NCI-H2107 (cell line): Measurements from ENCODE around the gene SP3.

ENCODE experiments used
- DNase-seq: peaks from one replicate; lab custom pipeline; 2025; lab: John Stamatoyannopoulos, UW

Gene SP3

DNA sequence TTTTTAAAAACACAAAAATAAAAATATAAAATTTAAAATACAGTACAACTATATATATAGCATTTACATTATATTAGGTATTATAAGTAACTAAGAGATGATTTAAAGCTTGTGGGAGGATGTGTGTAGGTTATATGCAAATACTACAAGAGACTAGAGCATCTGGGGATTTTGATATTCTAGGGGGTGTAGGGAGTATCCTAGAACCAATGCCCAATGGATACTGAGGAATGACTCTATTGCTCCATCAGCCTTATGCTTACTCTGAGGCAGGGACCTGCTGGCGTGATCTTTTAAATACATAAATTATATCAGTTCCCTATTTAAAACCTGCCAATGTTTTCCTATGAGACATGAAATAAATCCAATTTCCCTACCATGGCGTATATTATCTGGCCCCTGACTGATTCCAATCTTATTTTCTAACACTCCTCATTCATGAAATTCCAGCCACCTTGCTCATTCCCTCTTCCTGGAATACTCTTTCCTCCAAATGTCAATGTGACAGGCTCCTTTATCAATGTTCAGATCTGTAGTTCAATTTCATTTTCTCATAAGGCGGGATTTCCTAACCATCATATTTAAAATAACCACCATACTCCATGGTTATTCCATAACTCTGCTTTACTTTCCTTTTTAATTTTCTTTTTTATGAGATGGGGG lies 22.2 kb downstream of the SP3 start:
- DNase-seq, result no peak

DNA sequence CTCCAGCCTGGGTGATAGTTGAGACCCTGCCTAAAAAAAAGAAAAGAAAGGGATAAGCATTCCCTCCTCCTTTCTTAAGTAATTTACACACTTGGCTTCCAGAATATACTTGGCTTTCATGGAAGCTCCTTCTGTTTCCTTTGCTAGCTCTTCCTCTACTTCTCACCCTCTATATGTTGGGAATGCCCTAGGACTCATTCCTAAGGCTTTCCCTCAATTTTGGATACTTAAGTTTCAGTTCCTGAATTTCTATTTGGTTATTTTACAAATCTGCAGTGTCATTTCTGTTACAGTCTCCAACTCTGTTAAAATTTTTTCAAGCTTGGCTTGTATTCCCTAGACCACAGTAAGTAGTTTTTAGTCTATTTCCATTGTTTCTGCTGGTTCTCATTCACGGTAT lies 23.6 kb downstream of the SP3 start:
- no peak for DNase-seq

DNA sequence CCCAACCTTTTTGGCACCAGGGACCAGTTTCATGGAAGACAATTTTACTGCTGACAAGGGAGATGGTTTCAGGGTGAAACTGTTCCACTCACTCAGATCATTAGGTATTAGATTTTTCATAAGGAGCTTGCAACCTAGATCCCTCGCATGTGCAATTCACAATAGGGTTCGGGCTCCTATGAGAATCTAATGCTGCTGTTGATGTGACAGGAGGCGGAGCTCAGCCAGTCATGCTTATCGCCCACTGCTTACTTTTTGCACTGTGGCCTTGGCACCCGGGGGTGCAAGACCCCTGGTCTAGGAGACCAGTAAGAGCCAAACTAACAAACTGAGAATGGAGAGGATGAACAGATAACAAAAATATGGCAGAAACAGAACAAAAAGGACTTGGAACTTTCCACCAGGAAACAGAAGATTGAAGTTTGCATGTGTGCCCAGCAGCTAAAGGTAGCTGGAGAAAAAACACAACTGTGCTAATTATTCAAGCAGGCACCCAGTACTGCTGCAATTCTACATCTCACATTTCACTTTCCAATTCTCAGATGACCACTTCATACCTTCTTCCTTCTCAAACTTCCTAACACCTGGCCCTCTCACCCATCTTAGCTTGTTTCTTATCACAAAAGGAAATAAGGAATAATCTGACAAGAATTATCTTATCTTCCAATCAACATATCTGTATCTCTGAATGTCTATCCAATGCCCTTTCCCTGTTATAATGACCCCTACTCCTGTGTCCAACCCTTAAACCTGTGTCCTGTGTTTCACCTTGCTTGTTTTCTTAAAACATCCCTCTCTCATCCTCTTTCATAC lies 24.8 kb downstream of the SP3 start:
- DNase-seq, result no peak

DNA sequence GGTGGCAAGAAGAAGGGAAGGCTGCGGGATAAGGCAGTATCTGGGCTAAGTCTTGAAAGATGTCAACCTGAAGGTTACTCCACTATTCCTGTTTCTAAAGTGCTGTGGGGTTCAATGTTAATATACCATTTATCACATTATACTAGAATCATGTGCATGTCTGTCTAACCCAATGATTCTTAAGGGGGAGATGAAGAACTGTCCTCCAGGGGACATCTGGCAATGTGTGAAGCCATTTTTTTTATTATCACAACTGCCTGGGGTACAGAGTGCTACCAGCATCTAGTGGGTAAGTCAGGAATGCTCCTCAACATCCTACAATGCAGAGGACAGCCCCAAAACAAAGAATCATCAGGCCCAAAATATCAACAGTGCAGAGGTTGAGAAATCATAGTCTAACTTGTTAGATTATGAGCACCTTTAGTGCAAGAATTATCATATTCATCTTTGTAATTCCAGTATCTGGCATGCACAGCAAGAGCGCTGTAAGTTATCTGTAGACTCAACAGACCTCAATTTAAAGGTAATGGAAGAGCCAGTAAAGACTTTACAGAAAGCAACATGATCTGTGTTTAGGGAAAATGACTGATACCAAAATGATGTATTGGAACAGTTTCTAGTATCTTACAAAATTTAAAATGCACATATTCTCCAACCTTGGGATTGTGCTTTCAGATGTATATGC lies 26.3 kb downstream of the SP3 start:
- DNase-seq, result no peak

DNA sequence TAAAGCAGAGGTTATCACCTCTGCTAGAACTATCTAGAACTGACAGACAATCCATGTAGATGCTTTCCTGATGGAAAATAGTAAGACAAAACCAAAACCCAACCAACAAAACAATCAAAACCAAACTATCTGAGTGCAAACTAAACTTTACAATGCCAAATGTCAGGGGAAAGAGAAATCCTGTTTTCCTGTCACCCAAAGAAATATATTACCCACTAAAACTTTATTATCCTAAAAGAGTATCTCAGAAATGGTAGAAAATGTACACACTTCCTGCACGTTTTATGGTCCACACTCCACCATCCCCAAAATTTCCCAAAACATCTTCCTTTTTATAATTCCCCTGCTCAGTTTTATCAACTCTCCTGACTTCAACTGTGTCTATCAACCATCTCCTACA lies 29.9 kb downstream of the SP3 start:
- DNase-seq, result no peak

DNA sequence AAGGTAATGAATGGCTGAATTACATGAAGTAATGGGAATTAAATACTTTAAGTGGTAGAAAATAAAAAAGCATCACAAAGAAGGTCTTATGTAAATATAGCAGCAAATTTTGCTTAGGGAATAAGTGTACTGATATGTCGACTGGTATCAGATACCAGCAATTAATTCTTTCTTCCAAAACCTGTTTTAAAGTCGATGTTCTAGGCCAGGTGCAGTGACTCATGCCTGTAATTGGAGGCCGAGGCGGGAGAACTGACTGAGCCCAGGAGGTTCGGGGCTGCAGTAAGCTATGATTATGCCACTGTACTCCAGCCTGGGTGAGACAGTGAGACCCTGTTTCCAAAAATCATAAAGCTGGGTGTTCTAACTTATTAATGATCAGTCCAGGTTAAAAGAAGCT lies 30.3 kb downstream of the SP3 start:
- no peak for DNase-seq

DNA sequence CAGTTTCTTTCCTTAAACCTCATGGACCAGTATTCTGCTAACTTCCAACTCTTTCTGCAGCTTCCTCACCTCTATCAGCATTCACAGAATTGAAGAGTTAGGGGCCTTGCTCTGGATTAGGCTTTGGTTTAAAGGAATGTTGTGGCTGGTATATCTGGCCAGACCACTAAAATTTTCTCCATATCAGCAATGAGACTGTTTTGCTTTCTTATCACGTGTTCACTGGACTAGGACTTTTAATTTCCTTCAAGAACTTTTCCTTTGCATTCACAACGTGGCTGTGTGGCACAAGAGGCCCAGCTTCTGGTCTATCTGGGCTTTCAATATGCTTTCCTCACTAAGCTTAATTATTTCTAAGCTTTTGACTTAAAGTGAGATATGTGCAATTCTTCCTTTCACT lies 33.4 kb downstream of the SP3 start:
- no peak for DNase-seq

DNA sequence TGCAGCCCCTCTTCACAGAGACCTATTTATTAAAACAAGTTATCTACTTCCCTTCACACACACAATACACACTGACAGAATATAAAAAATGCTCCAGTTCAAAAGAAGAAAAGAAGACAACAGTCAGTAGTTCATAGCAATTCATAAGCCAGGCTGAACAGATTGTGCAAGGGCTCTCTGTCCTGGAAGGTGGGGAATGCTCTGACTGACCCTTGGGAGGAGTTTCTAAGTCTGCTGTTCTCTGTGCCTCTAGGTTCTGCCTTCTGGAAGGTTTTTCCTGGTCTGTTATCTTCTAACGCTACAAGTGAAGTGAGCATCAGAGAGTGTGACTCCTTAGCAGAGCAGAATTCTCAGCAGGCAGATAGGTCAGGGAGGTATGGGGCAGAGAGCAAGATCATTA lies 35.7 kb downstream of the SP3 start:
- DNase-seq, result no peak

DNA sequence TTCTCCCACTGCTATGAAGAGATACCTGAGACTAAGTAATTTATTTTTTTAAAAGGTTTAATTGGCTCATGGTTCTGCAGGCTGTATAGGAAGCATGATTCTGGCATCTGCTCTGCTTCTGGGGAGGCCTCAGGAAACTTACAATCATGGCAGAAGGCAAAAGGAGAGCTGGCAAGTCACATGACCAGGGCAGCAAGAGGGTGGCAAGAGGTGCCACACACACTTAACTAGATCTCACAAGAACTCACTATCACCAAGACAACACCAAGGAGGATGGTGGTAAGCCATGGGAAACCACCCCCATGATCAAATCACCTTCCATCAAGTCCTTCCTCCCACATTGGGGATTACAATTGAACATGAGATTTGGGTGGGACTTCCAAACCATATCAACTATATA lies 38.3 kb downstream of the SP3 start:
- DNase-seq, result no peak

DNA sequence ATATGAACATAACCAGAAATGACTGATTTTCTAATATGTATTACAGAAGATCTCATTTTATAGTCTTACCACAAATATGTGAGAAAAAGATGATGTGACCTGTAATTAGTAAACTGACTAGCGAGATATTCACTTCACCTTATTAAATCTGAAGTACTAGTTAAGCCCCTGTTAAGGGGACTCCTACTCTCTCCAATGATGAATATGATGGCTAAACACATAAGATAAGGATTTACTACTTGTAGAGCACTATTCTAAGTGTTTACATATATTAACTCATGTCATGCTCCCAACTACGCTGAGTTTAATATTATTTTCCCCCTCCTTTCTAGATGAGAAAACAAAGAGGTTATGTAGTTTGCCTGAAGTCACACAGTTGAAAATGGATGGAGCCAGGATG lies 40.9 kb downstream of the SP3 start:
- no peak for DNase-seq

DNA sequence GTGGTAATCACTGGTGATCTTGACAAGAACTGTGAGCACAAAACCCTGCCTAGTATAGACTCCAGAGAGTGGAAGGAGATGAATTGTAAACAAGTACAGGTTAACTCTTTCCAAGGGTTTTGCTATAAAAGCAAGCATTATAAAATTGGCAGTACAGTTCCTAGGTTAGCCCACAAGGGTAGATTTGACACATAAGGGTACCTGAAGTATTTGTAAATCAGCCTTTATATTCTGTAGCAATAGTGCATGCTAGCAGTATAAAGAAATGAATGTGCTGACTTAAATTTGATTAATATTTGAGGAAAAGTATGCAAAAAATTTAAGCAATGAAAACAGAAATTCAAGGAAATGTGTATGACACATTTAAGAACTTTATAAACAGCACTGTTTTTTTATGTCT lies 42.4 kb downstream of the SP3 start:
- DNase-seq, result no peak

DNA sequence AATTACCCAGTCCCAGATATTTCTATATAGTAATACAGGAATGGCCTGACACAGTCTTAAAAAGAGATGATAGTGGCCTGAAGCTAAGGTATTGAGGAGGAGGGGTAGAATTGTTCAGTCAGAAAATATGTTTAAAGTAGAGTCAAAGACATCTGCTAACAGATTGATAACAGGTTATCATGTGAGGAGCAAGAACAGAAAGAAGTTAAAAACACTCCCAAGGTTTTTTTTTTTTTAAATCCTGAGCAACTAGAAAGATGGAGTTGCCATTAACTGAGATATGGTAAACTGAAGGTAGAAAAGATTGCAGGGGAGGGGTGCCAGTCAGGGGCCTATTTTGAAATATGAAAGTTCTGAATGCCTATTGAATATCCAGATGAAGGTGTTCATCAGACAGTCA lies 43.1 kb downstream of the SP3 start:
- DNase-seq, result no peak

DNA sequence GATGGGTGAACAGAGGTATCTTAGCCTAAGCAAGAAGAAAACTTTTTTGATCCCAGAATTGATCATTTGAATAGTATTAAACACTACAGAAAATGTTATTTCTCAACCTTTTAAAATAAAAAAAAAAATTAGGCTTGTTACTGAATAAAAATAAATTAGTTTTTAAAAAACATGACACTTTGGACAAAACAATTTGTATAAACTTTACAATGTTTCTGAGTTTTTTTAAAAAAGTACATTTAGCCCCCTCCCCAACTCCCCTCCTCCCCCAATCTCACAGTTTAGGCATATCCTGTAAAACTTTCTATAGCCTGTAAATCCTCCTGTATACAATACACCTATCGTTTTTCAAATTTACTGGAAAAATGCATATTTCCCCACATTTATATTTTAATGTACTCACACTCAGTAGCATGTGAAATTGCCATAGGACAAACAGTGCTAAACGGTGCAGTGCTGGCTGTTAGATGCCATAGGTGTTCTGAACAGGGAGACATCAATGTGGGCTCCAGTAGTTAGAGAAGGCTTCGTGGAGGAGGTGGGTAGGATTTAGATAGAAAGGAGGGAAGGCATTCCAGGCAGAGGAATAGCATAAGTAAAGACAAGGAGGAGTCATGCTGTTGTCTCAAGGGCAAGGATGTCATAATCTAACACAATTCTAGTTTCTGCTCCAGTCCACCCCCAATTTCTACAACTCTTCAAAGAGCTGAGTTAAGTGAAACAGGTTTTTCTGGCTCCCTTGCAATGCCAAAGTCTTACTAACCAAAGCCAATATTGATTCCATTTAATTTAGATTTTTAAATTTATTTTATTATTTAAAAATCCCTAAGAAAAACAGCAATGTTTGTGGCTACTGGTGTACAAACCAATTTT lies 50.9 kb downstream of the SP3 start:
- DNase-seq, result no peak

DNA sequence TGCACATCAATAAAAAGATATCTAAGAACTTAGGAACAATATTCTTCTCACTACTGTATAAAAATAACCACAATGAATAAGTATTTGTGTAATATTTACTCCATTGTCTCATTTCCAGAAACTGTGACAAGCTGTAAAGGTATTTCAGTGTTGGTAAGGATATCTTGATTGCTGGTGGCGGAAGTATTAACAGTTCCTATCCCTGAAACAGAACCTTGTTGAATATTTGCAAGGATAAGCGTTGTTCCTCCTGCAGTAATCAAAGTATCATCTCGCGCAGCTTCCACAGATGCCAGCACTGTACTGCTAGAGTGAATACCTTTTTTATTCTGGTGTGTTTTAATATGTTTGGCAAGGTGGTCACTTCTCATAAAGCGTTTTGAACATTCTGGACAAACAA lies 55.3 kb downstream of the SP3 start:
- no peak for DNase-seq

DNA sequence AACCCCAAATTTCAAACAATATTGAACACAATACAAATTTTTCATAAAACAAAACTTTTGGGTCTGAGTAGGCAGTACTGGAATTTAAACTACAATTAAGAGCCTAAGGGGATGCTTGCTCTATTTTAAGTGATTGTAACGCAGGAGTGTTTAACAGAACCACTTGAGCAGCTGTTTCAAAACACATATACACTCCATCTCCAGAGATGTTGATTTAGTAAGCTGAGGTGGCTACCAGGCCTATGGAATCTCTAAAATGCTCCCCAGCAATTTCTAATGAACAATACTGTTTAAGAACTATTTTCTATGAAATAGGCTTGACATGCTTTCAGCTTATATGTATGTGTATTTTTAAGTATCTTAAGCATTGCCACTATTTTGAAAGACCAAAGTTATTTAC lies 58.5 kb downstream of the SP3 start:
- no peak for DNase-seq

DNA sequence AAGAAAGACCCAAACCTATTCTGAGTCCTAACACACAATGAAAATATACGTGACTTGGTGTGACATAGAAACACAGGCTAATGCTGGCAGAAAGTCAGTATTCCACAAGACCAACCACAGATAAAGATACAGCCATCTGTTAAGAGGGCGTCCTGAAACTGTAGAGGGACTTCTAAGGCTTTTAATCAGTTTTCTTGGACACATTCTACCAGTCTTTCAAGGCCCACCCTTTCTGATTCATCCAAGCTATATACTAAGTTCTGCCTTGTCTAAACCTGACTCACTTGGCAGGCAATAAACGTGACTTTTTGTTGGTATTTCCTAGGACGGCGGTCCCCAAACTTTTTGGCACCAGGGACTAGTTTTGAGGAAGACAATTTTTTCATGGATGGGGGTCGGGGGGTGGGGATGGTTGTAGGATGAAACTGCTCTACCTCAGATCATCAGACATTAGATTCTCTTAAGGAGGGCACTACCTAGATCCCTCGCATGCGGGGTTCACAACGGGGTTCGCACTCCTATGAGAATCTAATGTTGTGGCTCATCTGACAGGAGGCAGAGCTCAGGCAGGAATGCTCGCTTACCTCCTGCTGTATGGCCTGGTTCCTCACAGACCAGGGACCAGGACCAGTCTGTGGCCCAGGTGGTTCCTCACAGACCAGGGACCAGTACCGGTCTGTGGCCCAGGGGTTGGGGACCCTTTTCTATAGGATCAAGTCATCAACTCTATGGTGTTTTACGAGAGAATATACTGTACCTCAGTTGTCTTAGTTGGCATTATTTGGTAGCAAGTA lies 61.4 kb downstream of the SP3 start:
- no peak for DNase-seq

DNA sequence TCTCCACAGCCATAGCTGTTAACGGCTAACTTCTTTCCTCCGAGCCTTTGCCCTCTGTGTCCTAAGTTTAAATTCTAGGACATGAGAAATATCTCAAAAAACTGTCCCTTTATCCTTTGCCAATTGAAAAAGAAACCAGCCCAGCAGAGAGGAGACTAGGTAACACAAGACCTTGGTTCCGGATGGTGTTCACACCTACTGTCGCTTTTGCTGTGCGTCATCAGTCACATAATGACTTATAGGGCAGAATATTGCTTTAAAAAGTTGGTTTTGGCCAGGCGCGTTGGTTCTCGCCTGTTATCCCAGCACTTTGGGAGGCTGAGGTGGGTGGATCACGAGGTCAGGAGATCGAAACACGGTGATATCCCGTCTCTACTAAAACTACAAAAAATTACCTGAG lies 66.2 kb downstream of the SP3 start:
- DNase-seq, result no peak

DNA sequence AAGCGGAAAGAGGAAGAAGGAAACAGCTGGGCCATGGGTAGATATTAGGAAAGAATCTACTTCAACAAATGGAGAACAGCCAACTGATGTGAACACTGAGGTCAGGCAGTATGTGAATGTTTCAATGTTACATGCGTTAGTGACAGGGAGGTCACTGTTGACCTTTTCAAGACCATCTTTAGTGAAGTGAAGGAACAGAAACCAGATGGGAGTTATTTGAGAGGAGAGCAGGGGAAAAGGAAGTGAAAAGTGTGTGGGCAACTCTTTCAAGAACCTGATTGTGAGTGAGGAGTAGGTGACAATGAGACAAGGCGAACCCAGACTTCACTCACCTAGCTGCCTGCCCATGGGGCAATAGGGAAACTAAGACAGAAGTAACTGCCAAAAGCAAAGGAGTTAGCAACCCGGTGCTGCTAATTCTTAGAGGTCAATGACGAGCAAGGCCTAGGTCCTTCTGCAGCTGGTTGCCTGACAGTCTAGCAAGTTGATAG lies 67.0 kb downstream of the SP3 start:
- DNase-seq, result no peak

DNA sequence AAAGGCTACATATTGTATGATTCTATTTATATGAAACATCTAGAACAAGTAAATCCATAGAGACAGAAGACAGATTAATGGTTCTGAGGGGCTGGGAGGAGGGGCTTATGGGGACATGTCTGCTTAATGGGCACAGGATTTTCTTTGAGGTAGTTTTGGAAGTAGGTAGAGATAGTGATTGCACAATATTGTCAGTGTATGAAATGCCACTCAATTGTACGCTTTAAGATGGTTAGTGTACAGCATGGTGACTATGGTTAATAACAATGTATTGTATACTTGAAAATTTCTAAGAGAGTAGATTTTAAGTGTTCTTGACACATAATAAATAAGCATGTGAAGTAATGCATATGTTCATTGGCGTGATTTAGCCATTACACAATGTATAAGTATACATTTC lies 68.4 kb downstream of the SP3 start:
- DNase-seq, result no peak

DNA sequence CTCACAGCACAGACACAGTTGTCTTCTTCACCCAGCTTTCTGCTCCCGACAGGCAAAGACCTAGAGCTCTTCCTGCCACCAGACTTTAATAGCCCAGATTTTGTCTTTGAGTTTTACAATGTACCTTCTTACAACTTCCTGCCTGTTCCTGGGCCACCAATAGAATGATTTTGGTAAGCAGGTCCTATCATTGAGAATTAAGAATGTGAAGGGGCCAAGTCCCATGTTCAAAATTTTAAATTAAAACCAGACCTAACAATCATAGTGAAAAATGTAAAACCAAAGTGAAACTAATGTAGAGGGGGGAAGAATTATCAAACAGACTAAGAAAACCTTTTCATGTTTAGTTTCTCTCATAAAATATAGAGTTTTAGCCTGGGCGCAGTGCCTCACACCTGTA lies 72.8 kb downstream of the SP3 start:
- DNase-seq, result no peak

DNA sequence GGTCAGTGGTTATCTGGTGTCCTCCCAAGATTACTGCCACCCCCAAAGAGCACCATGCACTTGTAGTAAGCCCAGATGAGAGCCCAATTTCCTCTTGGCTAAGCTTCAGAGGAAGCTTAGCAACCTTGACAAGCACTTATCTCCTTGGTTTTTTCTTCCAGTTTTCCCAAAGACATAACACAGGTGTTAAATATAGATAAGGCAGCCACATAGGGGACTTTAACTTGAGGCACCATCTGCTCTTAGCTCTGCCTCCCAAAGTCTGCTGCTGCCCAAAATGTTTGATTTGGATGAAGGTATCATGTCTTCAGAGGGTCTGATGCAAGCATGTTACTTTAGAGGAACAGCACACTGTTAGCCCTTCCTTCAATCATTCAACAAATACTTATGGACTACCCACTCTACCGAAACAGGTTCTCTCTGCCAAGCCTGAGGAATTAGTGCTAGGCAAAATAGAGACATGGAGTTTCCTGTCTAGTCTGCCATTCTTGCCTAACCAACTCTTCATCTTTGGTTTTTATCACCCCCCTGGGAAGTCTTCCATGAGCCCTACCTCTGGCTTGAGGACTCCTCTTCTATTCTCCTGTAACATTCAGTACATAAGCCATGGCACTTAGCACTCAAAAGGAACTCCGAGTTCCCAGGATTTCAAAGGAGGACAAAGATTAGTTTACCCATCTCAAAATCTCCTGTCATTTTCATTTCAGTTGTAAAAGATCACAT lies 73.7 kb downstream of the SP3 start:
- no peak for DNase-seq
